BLaER1 treated with 17β-estradiol and CSF1 and Interleukin-3, amounts not matched to agents 10 nM and 100 nM (cell line): ENCODE data around the gene USP7.
"Not testable (repeated sequence)": the region's sequence is repeated elsewhere in the genome, so short reads cannot be mapped to it uniquely, and the experiment has no call there.

Source experiments
- H3K27ac ChIP-seq, 11 experiments: shearing (Covaris generic); formaldehyde crosslinking; 2 replicates each; pipeline ENCODE4 v1.8.1; 2022
- H3K27me3 ChIP-seq, 11 experiments: shearing (Covaris generic); formaldehyde crosslinking; 2 replicates each; pipeline ENCODE4 v1.8.1; 2022
- H3K36me3 ChIP-seq, 11 experiments: shearing (Covaris generic); formaldehyde crosslinking; 2 replicates each; pipeline ENCODE4 v1.8.1; 2022
- H3K4me1 ChIP-seq, 10 experiments: shearing (Covaris generic); formaldehyde crosslinking; 2 replicates each; pipeline ENCODE4 v1.8.1; 2022
- H3K4me2 ChIP-seq, 11 experiments: shearing (Covaris generic); formaldehyde crosslinking; 2 replicates each; pipeline ENCODE4 v1.8.1; 2022
- H3K4me3 ChIP-seq, 10 experiments: shearing (Covaris generic); formaldehyde crosslinking; 2 replicates each; pipeline ENCODE4 v1.8.1; 2022
- H3K9ac ChIP-seq, 11 experiments: shearing (Covaris generic); formaldehyde crosslinking; 2 replicates each; pipeline ENCODE4 v1.8.1; 2022
- H3K9me3 ChIP-seq, 11 experiments: shearing (Covaris generic); formaldehyde crosslinking; replicated peaks in 1 of 11; 2 replicates each; pipeline ENCODE4 v1.8.1; 2022
- H4K20me1 ChIP-seq, 11 experiments: shearing (Covaris generic); formaldehyde crosslinking; 2 replicates each; pipeline ENCODE4 v1.8.1; 2022
- Cebpa-rat ChIP-seq, 11 experiments: shearing (Covaris generic); IDR thresholded peaks; 2 replicates each; pipeline ENCODE4 v1.8.1; 2022

Gene USP7

DNA sequence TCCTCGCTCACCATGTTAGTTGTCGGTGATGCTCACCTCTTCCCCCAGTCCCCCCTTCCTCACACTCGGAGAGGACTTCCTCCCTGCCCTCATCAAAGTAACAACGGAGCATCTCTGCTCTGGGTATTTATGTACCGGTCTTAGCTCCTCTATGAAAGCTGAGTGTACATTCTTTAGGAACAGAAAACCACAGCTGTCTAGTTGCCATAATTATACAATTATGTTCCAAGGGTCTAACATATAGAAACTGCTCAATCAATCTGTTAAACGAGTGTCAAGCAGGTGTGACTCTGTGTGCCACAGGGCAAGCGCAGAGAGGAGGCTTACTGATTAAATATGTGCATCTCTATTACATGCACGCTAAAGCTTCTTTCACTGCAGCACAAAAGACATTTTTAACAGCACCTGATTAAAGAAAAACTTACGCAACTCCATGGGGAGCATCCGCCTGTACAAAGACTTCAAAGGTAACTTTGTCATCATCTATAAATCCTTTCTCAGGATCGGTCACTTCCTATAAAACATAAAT lies 43.7 kb downstream of the USP7 start:
- Histone ChIP-seq H3K27ac (no peak overlapping the region), H3K4me2 (no peak overlapping the region), H3K9ac (no peak overlapping the region), H3K4me3 (no peak overlapping the region), H3K36me3 (peaks cover 98 to 100% (median 99%) of the 10 kb centered on the region in 11 experiments), H3K27me3 (no peaks in the 10 kb centered on the region), H4K20me1 (peaks cover 69 to 99% (median 95%) of the 10 kb centered on the region in 11 experiments), H3K9me3 (no peaks in the 10 kb centered on the region), H3K4me1 (peaks cover 0 to 7% (median 2%) of the 10 kb centered on the region in 10 experiments; a peak in 2 of 20 replicates)
- no peak for TF ChIP-seq Cebpa-rat (IDR thresholded peaks at IDR 0.05)

DNA sequence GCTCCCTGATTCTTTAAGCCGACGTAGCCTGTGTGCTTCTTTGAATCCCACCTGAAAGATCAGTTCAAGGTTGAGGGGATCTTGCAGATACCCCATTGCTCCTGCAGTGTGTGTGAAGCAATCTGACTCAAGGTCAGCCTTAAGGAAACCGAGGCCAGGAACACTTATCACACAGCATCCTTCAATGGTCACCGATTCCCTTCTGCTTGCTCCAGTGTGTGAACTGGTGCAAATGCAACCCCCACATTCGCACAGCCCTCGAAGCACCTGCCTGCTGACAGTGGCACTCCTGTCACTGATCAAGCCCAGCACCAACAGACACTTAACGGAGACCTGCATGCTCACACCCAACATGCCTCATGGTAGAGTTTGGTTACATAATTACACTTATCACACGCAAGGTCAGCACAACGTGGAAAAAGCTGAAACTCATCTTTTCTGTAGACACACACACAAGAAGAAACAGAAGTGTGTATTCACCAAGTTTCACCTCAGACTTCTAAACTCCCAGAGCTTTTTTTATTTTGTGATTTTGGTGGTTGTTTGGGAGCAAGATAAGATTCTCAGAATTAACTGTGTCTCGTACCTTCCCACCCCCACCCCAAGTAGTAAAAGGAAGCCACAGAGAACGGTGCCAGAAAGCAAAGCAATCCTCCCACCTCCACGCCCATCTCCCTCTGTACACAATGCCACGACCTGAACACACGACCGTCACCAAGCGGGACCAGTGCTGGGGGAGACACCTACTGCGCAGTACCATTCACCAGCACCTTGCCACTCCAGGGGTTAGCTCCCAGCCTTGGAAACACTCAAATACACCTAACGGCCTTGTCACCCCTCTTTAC lies 44.4 kb downstream of the USP7 start:
- H3K9ac ChIP-seq, result no peak overlapping the region
- TF ChIP-seq Cebpa-rat (IDR thresholded peaks at IDR 0.05), result no peak
- H3K27ac ChIP-seq, result no peak overlapping the region
- H3K27me3 ChIP-seq, result no peaks in the 10 kb centered on the region
- H3K4me3 ChIP-seq, result no peak overlapping the region
- H3K9me3 ChIP-seq, result no peaks in the 10 kb centered on the region
- H3K4me2 ChIP-seq, result no peak overlapping the region
- peaks cover 68 to 99% (median 95%) of the 10 kb centered on the region in 11 experiments for H4K20me1 ChIP-seq
- H3K4me1 ChIP-seq, result peaks cover 0 to 3% (median under 1%) of the 10 kb centered on the region in 10 experiments; a peak in 2 of 20 replicates
- H3K36me3 ChIP-seq, result peaks cover 98 to 100% (median 99%) of the 10 kb centered on the region in 11 experiments

DNA sequence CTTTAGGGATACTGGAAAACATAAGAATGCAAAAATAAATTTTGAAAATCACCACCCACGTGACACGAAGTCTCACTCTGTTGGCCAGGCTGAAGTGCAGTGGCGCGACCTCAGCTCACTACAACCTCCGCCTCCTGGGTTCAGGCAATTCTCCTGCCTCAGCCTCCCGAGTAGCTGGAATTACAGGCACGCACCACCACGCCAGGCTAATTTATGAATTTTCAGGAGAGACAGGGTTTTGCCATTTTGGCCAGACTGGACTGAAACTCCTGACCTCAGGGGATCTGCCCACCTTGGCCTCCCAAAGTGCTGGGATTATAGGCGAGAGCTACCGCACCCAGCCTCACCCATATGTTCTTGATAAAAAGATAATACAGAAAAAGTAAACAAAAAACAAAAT lies 46.4 kb downstream of the USP7 start:
- not testable (repeated sequence) for H3K4me2 ChIP-seq, H3K4me3 ChIP-seq, H3K9ac ChIP-seq, H3K27me3 ChIP-seq, H3K9me3 ChIP-seq, H3K27ac ChIP-seq
- Histone ChIP-seq H3K4me1 (peaks cover 0 to 13% (median 2%) of the 10 kb centered on the region in 10 experiments; a peak in 9 of 20 replicates), H3K36me3 (peaks cover 98 to 100% (median 99%) of the 10 kb centered on the region in 11 experiments), H4K20me1 (peaks cover 67 to 99% (median 95%) of the 10 kb centered on the region in 11 experiments; a peak in 21 of 22 replicates)

DNA sequence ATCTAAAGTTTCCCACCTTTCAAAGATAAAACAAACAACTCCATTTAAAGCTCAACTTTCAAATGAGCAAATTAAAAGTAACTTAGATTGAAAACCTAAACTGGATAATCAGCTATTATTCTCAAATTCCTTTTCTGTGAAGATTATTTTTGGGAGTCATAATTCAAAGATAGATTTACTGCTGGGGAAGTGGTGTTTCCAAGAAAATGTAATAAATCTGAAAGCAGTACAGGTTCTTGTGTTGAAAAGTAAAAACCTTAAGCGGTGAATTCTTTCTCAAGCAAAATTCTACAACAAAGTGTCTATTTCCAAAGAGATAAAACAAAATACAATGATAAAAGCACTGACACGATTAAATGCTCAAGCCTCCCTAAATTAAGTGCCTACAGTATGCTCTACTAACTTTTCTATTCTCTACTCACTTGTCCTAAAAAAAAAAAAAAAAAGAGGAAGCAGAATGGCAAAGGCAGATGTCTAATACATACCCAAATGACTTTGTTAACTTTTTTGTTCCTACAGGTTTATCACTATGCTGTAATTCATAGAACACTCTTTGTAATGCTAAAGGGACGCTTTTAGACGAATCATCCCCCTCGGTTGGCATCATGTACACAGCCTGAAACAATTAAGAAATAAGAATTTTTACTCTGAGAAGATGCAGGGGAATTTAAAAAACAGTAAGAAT lies 47.0 kb downstream of the USP7 start:
- no peak for TF ChIP-seq Cebpa-rat (IDR thresholded peaks at IDR 0.05)
- Histone ChIP-seq H3K9me3 (no peaks in the 10 kb centered on the region), H3K4me2 (no peak overlapping the region), H4K20me1 (peaks cover 67 to 99% (median 95%) of the 10 kb centered on the region in 11 experiments; a peak in 21 of 22 replicates), H3K27ac (no peak overlapping the region), H3K9ac (no peak overlapping the region), H3K4me3 (no peak overlapping the region), H3K4me1 (peaks cover 0 to 13% (median 2%) of the 10 kb centered on the region in 10 experiments; a peak in 9 of 20 replicates), H3K27me3 (no peaks in the 10 kb centered on the region), H3K36me3 (peaks cover 98 to 100% (median 99%) of the 10 kb centered on the region in 11 experiments)

DNA sequence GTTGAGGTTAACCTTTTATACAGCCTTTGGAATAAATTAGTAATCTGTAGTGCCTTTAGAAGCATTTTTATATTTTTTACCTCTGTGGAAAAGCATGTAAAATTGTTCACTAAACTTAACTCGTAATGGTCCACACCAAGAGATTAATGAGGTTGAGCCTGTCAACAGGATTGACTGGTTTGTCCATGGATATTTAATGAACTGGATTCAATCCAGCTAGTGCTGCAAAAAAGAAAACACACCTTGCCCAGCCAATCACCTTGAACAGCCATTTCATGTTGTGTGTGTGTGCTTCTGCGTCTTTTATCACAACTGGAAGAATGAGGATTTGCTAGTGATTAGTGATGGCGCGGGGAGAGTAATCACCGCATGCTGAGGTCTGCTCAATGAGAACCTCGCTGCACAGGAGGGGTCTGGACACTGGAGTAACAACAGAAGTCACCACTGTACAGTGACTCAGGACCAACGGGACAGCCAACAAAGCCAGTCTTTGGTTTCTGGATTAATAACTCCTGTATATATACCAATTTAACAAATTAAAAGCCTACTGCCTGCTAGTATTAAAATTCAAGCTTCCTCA lies 47.9 kb downstream of the USP7 start:
- Histone ChIP-seq H3K4me2 (no peak overlapping the region), H3K27ac (no peak overlapping the region), H3K36me3 (peaks cover 98 to 100% (median 99%) of the 10 kb centered on the region in 11 experiments), H4K20me1 (peaks cover 71 to 99% (median 97%) of the 10 kb centered on the region in 11 experiments; a peak in 21 of 22 replicates), H3K4me1 (peaks cover 0 to 17% (median 4%) of the 10 kb centered on the region in 10 experiments; a peak in 10 of 20 replicates), H3K27me3 (no peaks in the 10 kb centered on the region), H3K4me3 (no peak overlapping the region), H3K9ac (no peak overlapping the region), H3K9me3 (no peaks in the 10 kb centered on the region)
- TF ChIP-seq Cebpa-rat (IDR thresholded peaks at IDR 0.05), result no peak

DNA sequence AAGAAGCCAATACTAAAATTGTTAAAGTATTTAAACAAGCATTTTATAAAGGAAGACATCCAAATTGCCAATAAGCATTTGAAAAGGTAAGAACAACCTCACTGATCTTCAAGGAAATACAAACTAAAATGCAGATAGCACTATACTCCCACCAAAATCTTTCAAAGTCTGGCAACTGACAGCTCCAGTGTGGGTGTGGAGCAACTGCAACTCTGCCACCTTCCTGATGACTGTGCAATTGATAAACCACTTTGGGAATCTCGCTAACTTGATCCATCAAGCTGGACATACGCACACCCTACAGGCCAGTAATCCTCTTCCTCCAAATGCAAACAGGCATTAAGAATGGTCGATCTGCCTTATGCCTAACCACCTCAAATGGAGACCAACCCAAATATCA lies 49.6 kb downstream of the USP7 start:
- peaks cover 98 to 100% (median 99%) of the 10 kb centered on the region in 11 experiments for H3K36me3 ChIP-seq
- H3K9me3 ChIP-seq, result no peaks in the 10 kb centered on the region
- H3K9ac ChIP-seq, result no peak overlapping the region
- H4K20me1 ChIP-seq, result peaks cover 70 to 99% (median 97%) of the 10 kb centered on the region in 11 experiments; a peak in 21 of 22 replicates
- H3K27ac ChIP-seq, result no peak overlapping the region
- no peak for TF ChIP-seq Cebpa-rat (IDR thresholded peaks at IDR 0.05)
- no peaks in the 10 kb centered on the region for H3K27me3 ChIP-seq
- H3K4me3 ChIP-seq, result no peak overlapping the region
- peaks cover 3 to 17% (median 11%) of the 10 kb centered on the region in 10 experiments; a peak in 17 of 20 replicates for H3K4me1 ChIP-seq
- no peak overlapping the region for H3K4me2 ChIP-seq

DNA sequence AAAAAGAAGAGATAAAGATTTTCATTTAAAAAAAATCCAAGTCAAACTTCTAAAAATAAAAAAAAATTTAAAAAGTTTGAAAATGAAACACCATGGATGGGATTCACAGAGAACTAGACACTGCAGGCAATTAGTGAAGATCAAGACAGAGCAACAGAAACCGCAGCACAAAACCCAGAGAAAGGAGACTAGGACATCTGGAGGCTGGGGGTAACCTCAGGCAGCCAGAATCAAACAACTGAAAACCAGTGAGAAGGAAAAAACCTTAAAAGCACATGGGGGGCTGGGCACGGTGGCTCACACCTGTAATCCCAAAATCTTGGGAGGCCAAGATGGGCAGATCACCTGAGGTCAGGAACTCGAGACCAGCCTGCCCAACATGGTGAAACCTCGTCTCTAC lies 50.9 kb downstream of the USP7 start:
- peaks cover 70 to 100% (median 97%) of the 10 kb centered on the region in 11 experiments; a peak in 21 of 22 replicates for H4K20me1 ChIP-seq
- no peak overlapping the region for H3K9ac ChIP-seq
- H3K27me3 ChIP-seq, result no peaks in the 10 kb centered on the region
- no peak for TF ChIP-seq Cebpa-rat (IDR thresholded peaks at IDR 0.05)
- peaks cover 98 to 100% (median 99%) of the 10 kb centered on the region in 11 experiments for H3K36me3 ChIP-seq
- H3K9me3 ChIP-seq, result no peaks in the 10 kb centered on the region
- no peak overlapping the region for H3K4me3 ChIP-seq
- 0 out of 22 replicates have a peak overlapping the region, but pooled peaks of 1 of the 11 experiments have one; percentile 10 for H3K4me2 ChIP-seq
- H3K4me1 ChIP-seq, result peaks cover 3 to 25% (median 14%) of the 10 kb centered on the region in 10 experiments; a peak in 17 of 20 replicates
- no peak overlapping the region for H3K27ac ChIP-seq

DNA sequence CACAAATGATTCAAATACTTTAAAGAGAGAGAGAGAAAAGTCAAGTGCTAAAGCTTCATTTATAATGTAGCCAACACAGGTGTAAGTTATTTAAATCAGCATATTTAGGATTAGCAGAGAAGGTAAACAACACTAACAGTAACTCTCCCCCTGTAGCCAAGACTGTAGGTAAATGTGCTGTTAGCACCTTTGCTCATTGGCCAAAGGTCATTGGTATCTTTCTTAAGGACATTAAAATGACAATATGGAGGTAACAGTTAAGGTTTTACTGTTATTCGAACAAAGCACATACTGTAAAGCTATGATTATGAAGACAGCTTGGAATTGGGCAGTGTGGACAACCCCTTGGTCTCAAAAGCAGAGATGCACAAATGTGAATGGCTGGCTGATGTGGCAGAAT lies 52.9 kb downstream of the USP7 start:
- Histone ChIP-seq H3K27me3 (no peaks in the 10 kb centered on the region), H4K20me1 (peaks cover 73 to 100% (median 98%) of the 10 kb centered on the region in 11 experiments; a peak in 21 of 22 replicates), H3K36me3 (peaks cover 100% of the 10 kb centered on the region in 11 experiments), H3K4me2 (no peak overlapping the region), H3K27ac (no peak overlapping the region), H3K9me3 (no peaks in the 10 kb centered on the region), H3K9ac (no peak overlapping the region), H3K4me1 (peaks cover 3 to 25% (median 14%) of the 10 kb centered on the region in 10 experiments; a peak in 17 of 20 replicates), H3K4me3 (no peak overlapping the region)
- no peak for TF ChIP-seq Cebpa-rat (IDR thresholded peaks at IDR 0.05)
